Prostate gland (tissue), 2 donors: ENCODE measurements around the gene SSBP3.

Experiments used
- CTCF ChIP-seq, 4 experiments: fragments of 200-600 bp in 2 of 4; fragments of 450-650 bp in 2 of 4; sonication (generic) in 2 of 4; IDR thresholded peaks; 1 replicate in 3 of 4; 2 replicates in 1 of 4; pipeline ENCODE4 v1.5.1; 2016 to 2019; ENCODE audit warnings: antibody characterized with exemption in 4 of 4, mild to moderate bottlenecking in 2 of 4, moderate library complexity in 2 of 4
- POLR2A ChIP-seq: fragments of 450-650 bp; IDR thresholded peaks from one replicate; pipeline ENCODE4 v1.6.1; 2016; ENCODE audit warnings: antibody characterized with exemption, mild to moderate bottlenecking

GRCh38 chr1:54407404-54408146, 1.4 kb upstream of the SSBP3 start:
- TF ChIP-seq CTCF (IDR thresholded peaks at IDR 0.05) (peak in 1 of 4 experiments; percentile 1), POLR2A (peak; percentile 48)
